H1 (cell line): Measurements from ENCODE around the gene ABCC9. TPM values are rescaled to one million over a fixed set of nuclear protein-coding genes. Genes with fewer than 3 reads are reported as not detected.

Experiments used
- BRCA1 ChIP-seq: IDR thresholded peaks from 2 replicates; pipeline ENCODE4 v1.6.1; 2012; ENCODE audit warnings: low read depth, low read length, improper control_type of control experiment
- FOSL1 ChIP-seq: IDR thresholded peaks from 2 replicates; pipeline ENCODE4 v1.6.1; 2011; ENCODE audit warnings: mild to moderate bottlenecking, low read depth, low read length, moderate library complexity; ENCODE audit not compliant: insufficient read depth
- KDM5A ChIP-seq: fragments of 200-600 bp; IDR thresholded peaks from 2 replicates; pipeline ENCODE4 v1.7.1; 2012; ENCODE audit warnings: mild to moderate bottlenecking, low read length, inconsistent platforms, mixed read lengths
- RAD21 ChIP-seq, 2 experiments: IDR thresholded peaks in 1 of 2; conservative IDR thresholded peaks in 1 of 2; 2 replicates each; pipeline ENCODE4 v1.6.1; 2011; ENCODE audit warnings: low read depth in 2 of 2, low read length in 2 of 2, improper control_type of control experiment in 1 of 2, inconsistent platforms in 1 of 2, mild to moderate bottlenecking in 1 of 2, moderate library complexity in 1 of 2
- RBBP5 ChIP-seq: IDR thresholded peaks from 2 replicates; pipeline ENCODE4 v1.7.1; 2012; ENCODE audit warnings: low read depth, mild to moderate bottlenecking, inconsistent platforms, low read length, moderate library complexity, borderline replicate concordance
- polyA plus RNA-seq, 7 experiments: library from polyadenylated mRNA; depleted of rRNA in 3 of 7; stranded (reverse) in 5 of 7; unstranded in 2 of 7; fragments of >200 nt in 5 of 7; fragments of 200-250 nt in 2 of 7; gene quantifications; 1 replicate in 5 of 7; 2 replicates in 1 of 7; 4 replicates in 1 of 7; pipeline versions ENCODE4 v1.2.1 to v1.2.3, GENCODE V29; 2011 to 2013; ENCODE audit warnings: missing spikeins in 2 of 7, mixed read lengths in 2 of 7
- total RNA-seq: library from RNA; stranded (reverse); fragmentation: NEBNext Ultra II Directional; extraction: Animal tissue kit (Norgen Biotek cat#: 25700); gene quantifications from 2 replicates; pipeline ENCODE4 v1.2.1, GENCODE V29; 2021

The ABCC9 gene
- total and polyA plus RNA-seq, 2 of the 8 experiments (the other 6 are each of a cell fraction or from before 2014, with no cell fraction given), result under 0.01 TPM; not detected in 1

DNA sequence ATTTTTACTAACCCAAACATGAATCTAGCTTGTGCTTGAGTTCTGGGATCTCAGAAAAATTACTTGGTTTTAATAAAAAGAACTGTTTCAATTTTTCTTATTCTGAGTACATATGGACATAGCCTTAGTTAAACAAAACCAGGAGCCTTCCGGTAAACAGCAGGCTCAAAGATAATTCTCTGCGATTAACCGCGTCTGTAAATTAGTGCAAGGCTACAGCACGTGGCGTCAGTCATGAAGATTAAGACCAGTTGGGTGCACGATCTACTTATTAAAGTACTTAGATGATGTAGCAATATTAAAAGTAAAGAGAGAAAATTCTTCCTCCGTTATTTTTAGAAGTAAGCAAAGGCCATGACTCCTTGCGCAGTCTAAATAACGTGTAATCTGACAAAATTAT lies 167.4 kb downstream of the ABCC9 start (continued):
- TF ChIP-seq RAD21 (IDR thresholded peaks at IDR 0.05 in 1 of 2, conservative IDR thresholded peaks at IDR 0.05 in 1 of 2; ENCODE audit: low read depth in 2 of 2, low read length in 2 of 2) (no peak), FOSL1 (no peak), BRCA1 (no peak), KDM5A (no peak), RBBP5 (no peak)
